Esophagus mucosa (tissue), 1 donor: ENCODE results near the gene IRF9. TPM values are rescaled to one million over a fixed set of nuclear protein-coding genes. Genes with fewer than 3 reads are reported as not detected.
"Not testable (repeated sequence)": the region's sequence is repeated elsewhere in the genome, so short reads cannot be mapped to it uniquely, and the experiment has no call there.

Experiments
- ATAC-seq: fragments of 200-7000 bp; cut with Tn5 transposase; one replicate; pipeline ENCODE4 v1.9.1; 2020
- total RNA-seq: library from RNA; stranded (reverse); gene quantifications from one replicate; pipeline ENCODE4 v1.2.4, GENCODE V29; 2023
- donor health status: DM: yes; HTN: yes; CAD: no.

The IRF9 gene
- total RNA-seq, 1 donor from 2014 or later: 44.2 TPM

GRCh38 chr14:24195186-24196070 lies 34.4 kb downstream of the IRF9 start, which contains the start of gene TM9SF1:
TM9SF1 (minus strand) TSS chr14:24195441; CDS start chr14:24195019, 422 bp downstream.
- peak; percentile 91 for ATAC-seq

- peak; percentile 10 for ATAC-seq
Observed at GRCh38 chr14:24196071-24197055, 35.3 kb downstream of the IRF9 start.

- no peak for ATAC-seq
Observed at GRCh38 chr14:24197056-24197450, 36.0 kb downstream of the IRF9 start.

- no peak for ATAC-seq
Observed at GRCh38 chr14:24198814-24199524, 37.9 kb downstream of the IRF9 start.

- ATAC-seq: not testable (repeated sequence)
Observed at GRCh38 chr14:24202538-24202937, 41.5 kb downstream of the IRF9 start.

GRCh38 chr14:24203249-24203886 lies 42.3 kb downstream of the IRF9 start:
- ATAC-seq: not testable (repeated sequence)

GRCh38 chr14:24204163-24205146 lies 43.4 kb downstream of the IRF9 start:
- no peak for ATAC-seq

GRCh38 chr14:24206260-24207103 lies 45.4 kb downstream of the IRF9 start:
- ATAC-seq: no peak

GRCh38 chr14:24207104-24207551 lies 46.1 kb downstream of the IRF9 start:
- ATAC-seq: no peak

- ATAC-seq: no peak
Observed at GRCh38 chr14:24207625-24208024, 46.6 kb downstream of the IRF9 start.

- ATAC-seq: no peak
Observed at GRCh38 chr14:24211311-24211710, 50.2 kb downstream of the IRF9 start.

GRCh38 chr14:24212924-24213865 lies 52.1 kb downstream of the IRF9 start, which contains the start of gene CHMP4A:
CHMP4A (minus strand) TSS chr14:24213488; CDS start chr14:24213439, 49 bp downstream.
- ATAC-seq: peak; percentile 90

- no peak for ATAC-seq
Observed at GRCh38 chr14:24213866-24214662, 53.0 kb downstream of the IRF9 start.

GRCh38 chr14:24215495-24216344 lies 54.7 kb downstream of the IRF9 start, which contains the start of gene MDP1:
MDP1 (minus strand) TSS chr14:24216066; CDS start chr14:24215955, 111 bp downstream.
- peak; percentile 76 for ATAC-seq
